Neural progenitor cell (in vitro differentiated cells): ENCODE data around the gene MTAP. TPM values are rescaled to one million over a fixed set of nuclear protein-coding genes. Genes with fewer than 3 reads are reported as not detected.

Experiments
- DNase-seq: peaks from one replicate; pipeline ENCODE4 v3.0.0-alpha.2; 2016; ENCODE audit warnings: low spot score
- H2AFZ ChIP-seq: fragments of 200-600 bp; sonication (generic); replicated peaks from 2 replicates; pipeline ENCODE4 v1.6.1; 2016; ENCODE audit warnings: antibody characterized with exemption
- H3F3A ChIP-seq: fragments of 200-600 bp; sonication (generic); 2 replicates; pipeline ENCODE4 v1.6.1; 2016; ENCODE audit warnings: antibody characterized with exemption, low read depth
- H3K27ac ChIP-seq: fragments of 200-600 bp; sonication (generic); 2 replicates; pipeline ENCODE4 v1.5.1; 2016; ENCODE audit warnings: mild to moderate bottlenecking
- H3K27me3 ChIP-seq: fragments of 200-600 bp; sonication (generic); 2 replicates; pipeline ENCODE4 v1.6.1; 2016; ENCODE audit warnings: mild to moderate bottlenecking, moderate library complexity
- H3K36me3 ChIP-seq: fragments of 200-600 bp; sonication (generic); 2 replicates; pipeline ENCODE4 v1.5.1; 2016
- H3K4me1 ChIP-seq: fragments of 200-600 bp; sonication (generic); 2 replicates; pipeline ENCODE4 v1.6.1; 2016; ENCODE audit warnings: mixed run types
- H3K4me2 ChIP-seq: fragments of 200-600 bp; sonication (generic); 2 replicates; pipeline ENCODE4 v1.6.1; 2016
- H3K4me3 ChIP-seq: fragments of 200-600 bp; sonication (generic); 2 replicates; pipeline ENCODE4 v1.5.1; 2016
- H3K79me2 ChIP-seq: fragments of 200-600 bp; sonication (generic); 2 replicates; pipeline ENCODE4 v1.6.1; 2016; ENCODE audit warnings: low read depth
- H3K9ac ChIP-seq: fragments of 200-600 bp; sonication (generic); 2 replicates; pipeline ENCODE4 v1.6.1; 2016
- H3K9me3 ChIP-seq: fragments of 200-600 bp; sonication (generic); 2 replicates; pipeline ENCODE4 v1.5.1; 2016; ENCODE audit warnings: low read depth
- H4K20me1 ChIP-seq: fragments of 200-600 bp; sonication (generic); 2 replicates; pipeline ENCODE4 v1.6.1; 2016; ENCODE audit warnings: low read depth
- H3K27ac Mint-ChIP-seq: 3 replicates; pipeline ENCODE4 v1.8.0; 2021; ENCODE audit warnings: mixed read lengths
- H3K27me3 Mint-ChIP-seq: 2 replicates; pipeline ENCODE4 v1.8.0; 2022; ENCODE audit warnings: low read depth, mild to moderate bottlenecking, inconsistent platforms, moderate library complexity, mixed read lengths; ENCODE audit not compliant: insufficient read depth
- H3K36me3 Mint-ChIP-seq: 3 replicates; pipeline ENCODE4 v1.8.0; 2021; ENCODE audit warnings: mixed read lengths
- H3K4me1 Mint-ChIP-seq: 3 replicates; pipeline ENCODE4 v1.8.0; 2021; ENCODE audit warnings: mixed read lengths
- H3K4me3 Mint-ChIP-seq: 3 replicates; pipeline ENCODE4 v1.8.0; 2021; ENCODE audit warnings: mild to moderate bottlenecking, moderate library complexity, mixed read lengths
- H3K9me3 Mint-ChIP-seq: 3 replicates; pipeline ENCODE4 v1.8.0; 2020; ENCODE audit warnings: mixed read lengths
- CTCF ChIP-seq: fragments of 200-600 bp; sonication (generic); IDR thresholded peaks from 2 replicates; pipeline ENCODE4 v1.5.1; 2017; ENCODE audit warnings: antibody characterized with exemption, mild to moderate bottlenecking
- EZH2 ChIP-seq: fragments of 200-600 bp; sonication (generic); IDR thresholded peaks from 2 replicates; pipeline ENCODE4 v1.6.1; 2017; ENCODE audit warnings: antibody characterized with exemption, mild to moderate bottlenecking, moderate library complexity
- EZH2phosphoT487 ChIP-seq: fragments of 200-600 bp; sonication (generic); IDR thresholded peaks from 2 replicates; pipeline ENCODE4 v1.6.1; 2017; ENCODE audit warnings: antibody characterized with exemption
- total RNA-seq: library from RNA; depleted of rRNA; stranded (reverse); fragments of >200 nt; gene quantifications from 2 replicates; pipeline ENCODE4 v1.2.3, GENCODE V29; 2015; ENCODE audit warnings: low replicate concordance

Gene MTAP
- total RNA-seq, 1 donor from 2014 or later, result 21.6 TPM

DNA sequence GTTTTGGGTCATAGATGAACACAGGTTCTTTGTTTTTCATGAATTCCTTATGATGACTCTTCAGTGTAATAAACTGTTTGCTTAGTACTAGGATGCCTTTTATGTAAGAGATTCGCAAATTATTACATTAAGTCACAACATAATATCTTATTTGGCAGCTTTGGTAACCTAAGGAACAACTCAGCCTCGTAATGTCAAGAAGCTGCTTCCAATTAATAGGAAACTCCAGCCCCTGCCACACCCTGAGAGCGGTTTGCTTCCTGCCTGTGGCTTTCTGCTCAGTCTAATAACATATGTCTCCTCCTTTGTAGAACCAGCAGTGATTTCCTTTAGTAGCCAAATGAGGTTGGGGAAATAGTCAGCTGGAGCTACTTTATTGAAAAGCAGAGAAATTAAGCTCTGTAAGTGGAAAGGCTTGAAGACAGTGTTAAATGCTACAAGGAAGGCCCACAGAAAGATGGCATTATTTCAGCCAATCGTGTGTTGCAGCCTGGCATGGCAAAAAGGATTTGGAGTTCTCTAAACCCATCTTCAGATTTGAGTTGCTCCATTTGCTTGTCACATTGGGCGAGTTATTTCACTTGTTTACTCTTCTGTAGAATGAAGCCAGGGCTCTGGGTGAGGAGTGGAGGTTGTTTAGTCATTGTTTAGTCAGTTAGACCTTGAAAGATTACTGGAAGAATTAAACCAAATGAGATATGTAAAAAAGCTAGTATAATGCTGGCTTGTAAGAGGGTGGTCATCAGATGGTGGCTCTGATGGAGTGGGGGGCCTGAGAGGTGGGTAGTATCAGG, 54.1 kb downstream of the MTAP start:
- Mint-ChIP-seq H3K36me3 (peaks cover 63% of the 10 kb centered on the region), H3K27ac (no peak overlapping the region), H3K4me1 (peaks cover 12% of the 10 kb centered on the region), H3K27me3 (peaks cover 2% of the 10 kb centered on the region), H3K9me3 (no peaks in the 10 kb centered on the region), H3K4me3 (no peak overlapping the region)
- H2AFZ ChIP-seq, result no peak overlapping the region
- no peak overlapping the region for H3K27ac ChIP-seq
- H3K9me3 ChIP-seq, result no peaks in the 10 kb centered on the region
- no peak overlapping the region for H3K9ac ChIP-seq
- no peak overlapping the region for H3K4me2 ChIP-seq
- no peaks in the 10 kb centered on the region for H3K27me3 ChIP-seq
- H3K4me1 ChIP-seq, result no peaks in the 10 kb centered on the region
- no peaks in the 10 kb centered on the region for H3K79me2 ChIP-seq
- H3K36me3 ChIP-seq, result peaks cover 8% of the 10 kb centered on the region
- peaks cover 9% of the 10 kb centered on the region for H4K20me1 ChIP-seq
- no peaks in the 10 kb centered on the region for H3F3A ChIP-seq
- TF ChIP-seq CTCF (no peak), EZH2phosphoT487 (no peak), EZH2 (no peak)
- H3K4me3 ChIP-seq, result no peak overlapping the region
- DNase-seq, result no peak

DNA sequence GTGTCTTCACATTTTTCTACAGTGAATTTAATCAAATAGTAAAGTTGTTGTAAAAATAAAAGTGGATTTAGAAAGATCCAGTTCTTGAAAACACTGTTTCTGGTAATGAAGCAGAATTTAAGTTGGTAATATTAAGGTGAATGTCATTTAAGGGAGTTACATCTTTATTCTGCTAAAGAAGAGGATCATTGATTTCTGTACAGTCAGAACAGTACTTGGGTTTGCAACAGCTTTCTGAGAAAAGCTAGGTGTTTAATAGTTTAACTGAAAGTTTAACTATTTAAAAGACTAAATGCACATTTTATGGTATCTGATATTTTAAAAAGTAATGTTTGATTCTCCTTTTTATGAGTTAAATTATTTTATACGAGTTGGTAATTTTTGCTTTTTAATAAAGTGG, 60.4 kb downstream of the MTAP start:
- no peaks in the 10 kb centered on the region for H3F3A ChIP-seq
- Mint-ChIP-seq H3K9me3 (no peaks in the 10 kb centered on the region), H3K4me3 (no peak overlapping the region), H3K36me3 (peaks cover 57% of the 10 kb centered on the region), H3K27ac (no peak overlapping the region), H3K27me3 (no peaks in the 10 kb centered on the region), H3K4me1 (no peaks in the 10 kb centered on the region)
- H3K4me1 ChIP-seq, result no peaks in the 10 kb centered on the region
- H3K27ac ChIP-seq, result no peak overlapping the region
- H3K27me3 ChIP-seq, result no peaks in the 10 kb centered on the region
- H4K20me1 ChIP-seq, result no peaks in the 10 kb centered on the region
- H3K36me3 ChIP-seq, result peaks cover 17% of the 10 kb centered on the region
- no peaks in the 10 kb centered on the region for H3K79me2 ChIP-seq
- H3K9me3 ChIP-seq, result no peaks in the 10 kb centered on the region
- no peak overlapping the region for H3K4me3 ChIP-seq
- H2AFZ ChIP-seq, result no peak overlapping the region
- TF ChIP-seq CTCF (no peak), EZH2 (no peak), EZH2phosphoT487 (no peak)
- no peak overlapping the region for H3K4me2 ChIP-seq
- DNase-seq, result no peak
- H3K9ac ChIP-seq, result no peak overlapping the region

DNA sequence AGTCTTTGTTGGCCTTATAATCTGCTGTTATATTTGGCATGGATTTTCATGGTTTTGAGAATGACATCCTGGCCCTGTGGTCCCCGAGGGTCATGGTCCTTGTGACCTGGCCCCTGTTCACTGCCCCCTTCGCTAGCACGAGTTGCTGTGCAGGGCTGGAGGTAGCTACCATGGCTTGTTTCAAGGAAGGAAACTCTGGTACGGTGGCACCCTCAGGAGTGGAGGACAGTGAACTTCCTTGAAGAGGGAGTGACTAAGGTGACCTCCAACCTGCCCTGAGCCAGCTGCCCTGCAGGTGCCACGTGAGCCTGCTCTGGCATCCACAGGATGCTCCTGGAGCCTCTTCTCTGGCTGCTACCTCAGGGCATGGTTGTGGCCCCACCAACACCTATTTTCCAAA, 62.1 kb downstream of the MTAP start:
- Histone ChIP-seq H3K27ac (no peak overlapping the region), H3K9ac (no peak overlapping the region), H3K79me2 (no peaks in the 10 kb centered on the region), H2AFZ (no peak overlapping the region), H3K27me3 (no peaks in the 10 kb centered on the region), H3K36me3 (peaks cover 17% of the 10 kb centered on the region), H3F3A (no peaks in the 10 kb centered on the region), H3K4me2 (no peak overlapping the region), H3K4me1 (no peaks in the 10 kb centered on the region), H3K9me3 (no peaks in the 10 kb centered on the region), H3K4me3 (no peak overlapping the region), H4K20me1 (no peaks in the 10 kb centered on the region)
- no peaks in the 10 kb centered on the region for H3K27me3 Mint-ChIP-seq
- TF ChIP-seq EZH2, result no peak
- TF ChIP-seq EZH2phosphoT487, result no peak
- no peak for TF ChIP-seq CTCF
- DNase-seq, result no peak
- peaks cover 45% of the 10 kb centered on the region for H3K36me3 Mint-ChIP-seq
- H3K9me3 Mint-ChIP-seq, result no peaks in the 10 kb centered on the region
- no peaks in the 10 kb centered on the region for H3K4me1 Mint-ChIP-seq
- no peak overlapping the region for H3K4me3 Mint-ChIP-seq
- no peak overlapping the region for H3K27ac Mint-ChIP-seq
